HG03558 (cell line): ENCODE results near the gene MUS81.
"Not testable (repeated sequence)": the region's sequence is repeated elsewhere in the genome, so short reads cannot be mapped to it uniquely, and the experiment has no call there.

Source experiments
- ATAC-seq: cut with Tn5 transposase; IDR thresholded peaks from one replicate; pipeline ENCODE4 v1.9.1; 2021; ENCODE audit warnings: moderate number of reproducible peaks; ENCODE audit not compliant: unreplicated experiment; ENCODE audit errors: extremely low read depth

Gene MUS81

GRCh38 chr11:65888163-65888814 lies 28.1 kb downstream of the MUS81 start, which contains the start of gene FIBP:
Gene FIBP (minus strand): TSS chr11:65888471. CDS start chr11:65888418, 53 bp downstream.
- no peak for ATAC-seq

GRCh38 chr11:65890324-65891218 lies 30.3 kb downstream of the MUS81 start, which contains the start of gene CCDC85B:
Gene CCDC85B (plus strand): TSS chr11:65890673. CDS start chr11:65890784, 111 bp downstream.
- ATAC-seq = no peak

GRCh38 chr11:65891219-65892136 lies 31.2 kb downstream of the MUS81 start:
- ATAC-seq = no peak

GRCh38 chr11:65892137-65892540 lies 31.9 kb downstream of the MUS81 start:
- not testable (repeated sequence) for ATAC-seq

GRCh38 chr11:65892661-65893317 lies 32.6 kb downstream of the MUS81 start:
- ATAC-seq = no peak

- ATAC-seq = no peak
Measured at GRCh38 chr11:65894034-65894591, 33.9 kb downstream of the MUS81 start.

- no peak for ATAC-seq
Measured at GRCh38 chr11:65895482-65895981, 35.3 kb downstream of the MUS81 start.

- no peak for ATAC-seq
Measured at GRCh38 chr11:65896034-65896999, 36.1 kb downstream of the MUS81 start.

- ATAC-seq = no peak
Measured at GRCh38 chr11:65897020-65897471, 36.8 kb downstream of the MUS81 start.

- ATAC-seq = no peak
Measured at GRCh38 chr11:65898656-65899355, 38.6 kb downstream of the MUS81 start.

GRCh38 chr11:65899356-65900124 lies 39.3 kb downstream of the MUS81 start:
- no peak for ATAC-seq

GRCh38 chr11:65900125-65900898 lies 40.1 kb downstream of the MUS81 start, which contains the start of gene FOSL1:
Gene FOSL1 (minus strand): TSS chr11:65900388. CDS start chr11:65900339, 49 bp downstream.
- ATAC-seq = peak; percentile 50

GRCh38 chr11:65900899-65901180 lies 40.6 kb downstream of the MUS81 start:
- ATAC-seq = no peak

GRCh38 chr11:65903068-65903481 lies 42.8 kb downstream of the MUS81 start:
- no peak for ATAC-seq

GRCh38 chr11:65903715-65904114 lies 43.5 kb downstream of the MUS81 start:
- ATAC-seq = no peak

GRCh38 chr11:65906602-65907001 lies 46.4 kb downstream of the MUS81 start:
- no peak for ATAC-seq
